ENCODE results near the gene UGCG.

- TF ChIP-seq CTCF (conservative IDR thresholded peaks at IDR 0.05; ENCODE audit: low read depth, low read length) (no peak), POLR2A (IDR thresholded peaks at IDR 0.05; ENCODE audit: low read depth, low read length) (no peak), USF2 (IDR thresholded peaks at IDR 0.05; ENCODE audit: low read depth, low read length) (no peak), RCOR1 (IDR thresholded peaks at IDR 0.05; ENCODE audit: insufficient replicate concordance, low read length) (no peak)
Measured at GRCh38 chr9:111974092-111974681, 77.6 kb downstream of the UGCG start.
